ENCODE results near the gene HRK. TPM values are rescaled to one million over a fixed set of nuclear protein-coding genes. Genes with fewer than 3 reads are reported as not detected.

HRK gene
- polyA plus RNA-seq, 3 donors: 0.15 TPM; not detected in 2

GRCh38 chr12:116916122-116916521 is 34.9 kb upstream of the HRK start:
- Mint-ChIP-seq H3K36me3 (peaks cover 7 to 13% of the 10 kb centered on the region in 2 donors), H3K4me1 (peaks cover 31% of the 10 kb centered on the region), H3K9me3 (no peaks in the 10 kb centered on the region), H3K27me3 (ENCODE audit: low read depth in 3 of 3) (peaks cover 0 to 8% (median 1%) of the 10 kb centered on the region in 3 donors), H3K4me3 (no peak overlapping the region), H3K27ac (peak overlapping the region in 1 of 7 donors; percentile 10)
- H4K20me1 ChIP-seq (ENCODE audit: insufficient read depth, low read length): no peaks in the 10 kb centered on the region
- no peak overlapping the region for H2AFZ ChIP-seq (ENCODE audit: insufficient read depth, low read depth, low read length, poor library complexity, severe bottlenecking)
- H3K79me2 ChIP-seq (ENCODE audit: insufficient read depth, low read length): peaks cover 33% of the 10 kb centered on the region
- intact Hi-C loops (cut with micrococcal nuclease): no loop called here
- peaks cover 9 to 10% of the 10 kb centered on the region in 2 donors for H3K4me1 ChIP-seq (ENCODE audit: control insufficient read depth in 1 of 2, insufficient read depth in 2 of 2, low read length in 2 of 2)
- H3K36me3 ChIP-seq (replicated peaks in 1 of 2; ENCODE audit: control insufficient read depth in 1 of 2, insufficient read depth in 2 of 2, low read length in 2 of 2): peaks cover 0 to 7% of the 10 kb centered on the region in 2 donors
- no peak overlapping the region for H3K27ac ChIP-seq (ENCODE audit: low read depth in 1 of 2, low read length in 2 of 2)
- H3K9ac ChIP-seq (ENCODE audit: insufficient read depth, low read length, poor library complexity, severe bottlenecking): no peak overlapping the region
- no peaks in the 10 kb centered on the region for H3K9me3 ChIP-seq (replicated peaks in 1 of 2; ENCODE audit: control insufficient read depth in 1 of 2, insufficient read depth in 1 of 2, low read length in 2 of 2)
- DNase-seq: no peak
- TF ChIP-seq CTCF (IDR thresholded peaks at IDR 0.05): no peak
- H3K4me2 ChIP-seq (replicated peaks; ENCODE audit: extremely low read depth, low read length, poor library complexity, severe bottlenecking): no peak overlapping the region
- H3K27me3 ChIP-seq (ENCODE audit: control insufficient read depth in 2 of 2, insufficient read depth in 2 of 2, low read length in 2 of 2): no peaks in the 10 kb centered on the region
- no peak overlapping the region for H3K4me3 ChIP-seq (replicated peaks in 1 of 3; ENCODE audit: low read depth in 2 of 3, low read length in 3 of 3)

- intact Hi-C loops (cut with micrococcal nuclease): no loop called here
- H3K79me2 ChIP-seq (ENCODE audit: insufficient read depth, low read length): peaks cover 33% of the 10 kb centered on the region
Observed at GRCh38 chr12:116915326-116915725, 34.1 kb upstream of the HRK start.

More at GRCh38 chr12:116915326-116915725, 34.1 kb upstream of the HRK start:
- Histone ChIP-seq H3K4me1 (ENCODE audit: control insufficient read depth in 1 of 2, insufficient read depth in 2 of 2, low read length in 2 of 2) (peaks cover 9 to 10% of the 10 kb centered on the region in 2 donors), H3K27ac (ENCODE audit: low read depth in 1 of 2, low read length in 2 of 2) (no peak overlapping the region), H3K4me3 (replicated peaks in 1 of 3; ENCODE audit: low read depth in 2 of 3, low read length in 3 of 3) (no peak overlapping the region), H4K20me1 (ENCODE audit: insufficient read depth, low read length) (no peaks in the 10 kb centered on the region), H3K9me3 (replicated peaks in 1 of 2; ENCODE audit: control insufficient read depth in 1 of 2, insufficient read depth in 1 of 2, low read length in 2 of 2) (no peaks in the 10 kb centered on the region), H3K4me2 (replicated peaks; ENCODE audit: extremely low read depth, low read length, poor library complexity, severe bottlenecking) (no peak overlapping the region), H3K9ac (ENCODE audit: insufficient read depth, low read length, poor library complexity, severe bottlenecking) (no peak overlapping the region), H2AFZ (ENCODE audit: insufficient read depth, low read depth, low read length, poor library complexity, severe bottlenecking) (no peak overlapping the region), H3K27me3 (ENCODE audit: control insufficient read depth in 2 of 2, insufficient read depth in 2 of 2, low read length in 2 of 2) (no peaks in the 10 kb centered on the region), H3K36me3 (replicated peaks in 1 of 2; ENCODE audit: control insufficient read depth in 1 of 2, insufficient read depth in 2 of 2, low read length in 2 of 2) (peaks cover 0 to 3% of the 10 kb centered on the region in 2 donors)
- TF ChIP-seq CTCF (IDR thresholded peaks at IDR 0.05): no peak
- Mint-ChIP-seq H3K4me1 (peaks cover 35% of the 10 kb centered on the region), H3K36me3 (peaks cover 5 to 13% of the 10 kb centered on the region in 2 donors), H3K9me3 (no peaks in the 10 kb centered on the region), H3K4me3 (no peak overlapping the region), H3K27ac (no peak overlapping the region), H3K27me3 (ENCODE audit: low read depth in 3 of 3) (peaks cover 0 to 8% (median 1%) of the 10 kb centered on the region in 3 donors)
- no peak for DNase-seq
- no CpG with 5 or more reads among the region's 1 CpG for WGBS (ENCODE audit: insufficient coverage)
